Measurements from ENCODE around the gene HBS1L. TPM values are rescaled to one million over a fixed set of nuclear protein-coding genes. Genes with fewer than 3 reads are reported as not detected.

The HBS1L gene
- total RNA-seq, 1 donor from 2014 or later = 87.1 TPM

DNA sequence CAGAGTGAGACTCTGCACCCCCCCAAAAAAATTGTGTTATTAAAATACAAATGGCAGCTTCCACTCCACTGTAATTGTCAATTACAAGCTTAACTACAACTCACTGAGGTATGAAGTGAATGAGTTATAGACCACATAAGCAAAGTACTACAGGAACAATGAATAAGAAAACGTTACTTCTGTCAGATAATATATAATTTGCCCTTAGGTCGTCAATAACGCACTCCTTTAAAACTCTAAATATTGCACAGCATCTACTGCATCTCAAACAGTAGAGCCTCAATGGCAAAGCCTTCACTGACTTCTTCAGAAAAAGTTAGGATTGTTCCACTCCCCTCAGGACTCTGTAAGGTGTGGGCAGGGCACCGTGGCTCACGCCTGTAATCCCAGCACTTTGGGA lies 2.0 kb upstream of the HBS1L start:
- H3K27ac ChIP-seq (replicated peaks) = no peak overlapping the region
- H3K9me3 ChIP-seq (replicated peaks) = no peaks in the 10 kb centered on the region
- no peak for DNase-seq
- peaks cover 26% of the 10 kb centered on the region for H3K4me1 ChIP-seq
- intact Hi-C loops (cut with micrococcal nuclease) = no loop called here
- no peaks in the 10 kb centered on the region for H3K36me3 ChIP-seq
- no peaks in the 10 kb centered on the region for H3K27me3 ChIP-seq (ENCODE audit: low read depth)
- TF ChIP-seq, protein P1, sequence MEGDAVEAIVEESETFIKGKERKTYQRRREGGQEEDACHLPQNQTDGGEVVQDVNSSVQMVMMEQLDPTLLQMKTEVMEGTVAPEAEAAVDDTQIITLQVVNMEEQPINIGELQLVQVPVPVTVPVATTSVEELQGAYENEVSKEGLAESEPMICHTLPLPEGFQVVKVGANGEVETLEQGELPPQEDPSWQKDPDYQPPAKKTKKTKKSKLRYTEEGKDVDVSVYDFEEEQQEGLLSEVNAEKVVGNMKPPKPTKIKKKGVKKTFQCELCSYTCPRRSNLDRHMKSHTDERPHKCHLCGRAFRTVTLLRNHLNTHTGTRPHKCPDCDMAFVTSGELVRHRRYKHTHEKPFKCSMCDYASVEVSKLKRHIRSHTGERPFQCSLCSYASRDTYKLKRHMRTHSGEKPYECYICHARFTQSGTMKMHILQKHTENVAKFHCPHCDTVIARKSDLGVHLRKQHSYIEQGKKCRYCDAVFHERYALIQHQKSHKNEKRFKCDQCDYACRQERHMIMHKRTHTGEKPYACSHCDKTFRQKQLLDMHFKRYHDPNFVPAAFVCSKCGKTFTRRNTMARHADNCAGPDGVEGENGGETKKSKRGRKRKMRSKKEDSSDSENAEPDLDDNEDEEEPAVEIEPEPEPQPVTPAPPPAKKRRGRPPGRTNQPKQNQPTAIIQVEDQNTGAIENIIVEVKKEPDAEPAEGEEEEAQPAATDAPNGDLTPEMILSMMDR (IDR thresholded peaks at IDR 0.05; ENCODE audit: borderline replicate concordance) = no peak
- H3K4me3 ChIP-seq = no peak overlapping the region

DNA sequence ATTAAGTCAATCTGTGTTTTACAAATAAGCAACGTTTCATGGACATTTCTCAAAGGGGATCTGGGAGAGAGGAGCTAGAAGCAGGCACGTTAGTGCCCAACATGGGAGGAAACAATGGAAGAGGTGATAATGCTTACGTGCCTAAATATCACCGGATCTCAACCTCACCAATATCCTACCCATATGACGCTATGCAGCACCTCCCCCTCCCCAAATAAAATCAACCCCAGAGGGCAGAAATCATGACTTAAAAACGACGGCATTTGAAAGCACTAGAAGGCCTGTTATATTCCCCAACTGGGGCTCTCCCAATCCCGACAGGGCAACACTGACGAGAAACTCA lies 425 bp downstream of the HBS1L start:
- TF ChIP-seq, protein P1 (IDR thresholded peaks at IDR 0.05; ENCODE audit: borderline replicate concordance) = no peak
- Histone ChIP-seq H3K27me3 (ENCODE audit: low read depth) (no peaks in the 10 kb centered on the region), H3K36me3 (peaks cover 10% of the 10 kb centered on the region), H3K4me1 (peaks cover 26% of the 10 kb centered on the region), H3K27ac (replicated peaks) (peak overlapping the region; percentile 88), H3K4me3 (peak overlapping the region; percentile 83), H3K9me3 (replicated peaks) (no peaks in the 10 kb centered on the region)
- no peak for DNase-seq
- intact Hi-C loops (cut with micrococcal nuclease) = no loop called here

DNA sequence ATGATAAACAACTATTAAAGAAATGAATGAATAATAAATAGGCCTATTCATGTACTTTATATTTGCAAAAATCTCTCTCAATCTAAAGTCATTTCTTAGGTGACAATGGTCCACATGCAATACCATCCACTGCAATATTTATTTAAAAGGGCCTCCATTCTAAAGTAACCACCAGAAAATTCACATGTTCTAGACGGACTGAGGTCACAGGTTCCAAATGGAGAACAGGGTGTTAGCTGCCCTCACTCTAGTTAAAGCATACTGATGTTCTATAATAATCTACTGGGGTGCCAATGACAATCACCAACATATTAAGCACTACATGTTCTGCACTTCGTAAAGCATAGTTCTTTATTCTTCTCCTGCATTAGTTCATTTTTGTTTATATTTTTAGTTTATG lies 1.2 kb downstream of the HBS1L start:
- H3K27ac ChIP-seq (replicated peaks) = no peak overlapping the region
- intact Hi-C loops (cut with micrococcal nuclease) = no loop called here
- H3K4me1 ChIP-seq = peaks cover 26% of the 10 kb centered on the region
- no peak for DNase-seq
- H3K27me3 ChIP-seq (ENCODE audit: low read depth) = no peaks in the 10 kb centered on the region
- peak overlapping the region; percentile 83 for H3K4me3 ChIP-seq
- H3K9me3 ChIP-seq (replicated peaks) = no peaks in the 10 kb centered on the region
- H3K36me3 ChIP-seq = peaks cover 14% of the 10 kb centered on the region
- TF ChIP-seq, protein P1 (IDR thresholded peaks at IDR 0.05; ENCODE audit: borderline replicate concordance) = no peak

DNA sequence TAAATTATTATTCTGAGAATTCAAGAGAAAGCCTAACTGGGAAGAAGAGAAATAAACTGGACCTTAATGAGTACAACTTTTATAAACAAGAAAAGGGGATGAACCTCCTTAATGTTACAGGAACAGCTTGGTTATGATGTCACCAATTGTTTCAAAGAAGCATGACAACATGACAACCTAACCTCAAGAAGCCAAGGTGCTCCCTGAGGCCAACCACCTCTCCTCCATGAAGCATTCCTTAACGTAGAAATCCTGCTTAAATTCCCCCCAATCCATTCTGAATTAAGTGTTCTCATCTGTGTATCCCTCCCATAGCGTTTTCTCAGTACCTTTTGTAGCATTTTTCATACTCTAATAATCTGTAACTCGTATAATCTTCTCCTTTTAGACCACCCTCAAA lies 1.7 kb downstream of the HBS1L start:
- no peak overlapping the region for H3K27ac ChIP-seq (replicated peaks)
- peaks cover 26% of the 10 kb centered on the region for H3K4me1 ChIP-seq
- no peaks in the 10 kb centered on the region for H3K27me3 ChIP-seq (ENCODE audit: low read depth)
- peaks cover 14% of the 10 kb centered on the region for H3K36me3 ChIP-seq
- DNase-seq = no peak
- intact Hi-C loops (cut with micrococcal nuclease) = no loop called here
- TF ChIP-seq, protein P1 (IDR thresholded peaks at IDR 0.05; ENCODE audit: borderline replicate concordance) = no peak
- no peaks in the 10 kb centered on the region for H3K9me3 ChIP-seq (replicated peaks)
- peak overlapping the region; percentile 83 for H3K4me3 ChIP-seq

DNA sequence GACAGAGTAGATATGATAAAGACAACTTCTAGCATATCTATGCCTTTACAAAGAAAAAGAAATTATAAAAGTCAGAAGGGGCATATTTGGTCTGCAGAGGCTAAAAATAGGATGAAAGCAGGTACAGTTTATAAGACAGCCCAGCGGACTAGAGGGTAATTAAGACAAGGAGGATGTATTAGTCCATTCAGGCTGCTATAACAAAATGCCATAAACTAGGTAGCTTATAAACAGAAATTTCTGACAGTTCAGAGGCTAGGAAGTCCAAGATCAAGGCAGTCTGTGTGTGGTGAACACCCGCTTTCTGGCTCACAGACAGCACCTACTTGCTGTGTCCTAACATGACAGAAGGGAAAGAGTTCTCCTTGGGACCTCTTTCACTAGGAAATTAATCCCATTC lies 5.7 kb downstream of the HBS1L start:
- peaks cover 14% of the 10 kb centered on the region for H3K36me3 ChIP-seq

More for the DNA sequence above, 5.7 kb downstream of the HBS1L start:
- peaks cover 34% of the 10 kb centered on the region for H3K4me1 ChIP-seq
- intact Hi-C loops (cut with micrococcal nuclease) = no loop called here
- TF ChIP-seq, protein P1 (IDR thresholded peaks at IDR 0.05; ENCODE audit: borderline replicate concordance) = no peak
- no peaks in the 10 kb centered on the region for H3K27me3 ChIP-seq (ENCODE audit: low read depth)
- no peak for DNase-seq
- H3K27ac ChIP-seq (replicated peaks) = no peak overlapping the region
- no peak overlapping the region for H3K4me3 ChIP-seq
- H3K9me3 ChIP-seq (replicated peaks) = no peaks in the 10 kb centered on the region

Measured in left ventricle myocardium inferior (tissue), 1 donor.